ACHN (cell line): ENCODE results near the gene PTPRM.

Experiments used
- DNase-seq: peaks from one replicate; pipeline ENCODE4 v3.0.0-alpha.2; 2015
- in situ Hi-C: cut with HindIII; loops from 2 replicates; pipeline ENCODE4 v1.10.0; 2017; ENCODE audit warnings: low sequenced_read_pairs, low pct_ligation_motif_present, low pct_unique_long_range_greater_than_20kb

The PTPRM gene

DNA sequence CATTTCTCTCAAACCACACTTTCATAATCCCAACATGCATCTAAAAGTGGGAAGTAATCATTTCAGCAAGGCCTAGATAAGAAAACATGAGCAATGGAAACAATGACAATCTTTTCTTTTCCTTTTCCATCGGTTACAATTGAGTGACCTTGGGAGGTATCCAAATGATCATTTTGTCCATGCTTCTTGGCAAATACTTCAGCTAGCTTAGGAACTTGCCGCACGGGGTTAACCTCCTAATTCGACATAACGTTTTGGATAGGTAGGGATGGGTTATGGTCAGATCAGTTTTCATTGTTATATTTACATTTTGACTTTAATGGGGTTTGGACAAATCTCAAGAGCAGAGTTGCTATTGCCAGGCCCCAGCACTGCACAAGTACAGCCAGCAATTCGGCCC lies 4.6 kb upstream of the PTPRM start:
- in situ Hi-C loops, result no loop called here
- DNase-seq, result no peak

DNA sequence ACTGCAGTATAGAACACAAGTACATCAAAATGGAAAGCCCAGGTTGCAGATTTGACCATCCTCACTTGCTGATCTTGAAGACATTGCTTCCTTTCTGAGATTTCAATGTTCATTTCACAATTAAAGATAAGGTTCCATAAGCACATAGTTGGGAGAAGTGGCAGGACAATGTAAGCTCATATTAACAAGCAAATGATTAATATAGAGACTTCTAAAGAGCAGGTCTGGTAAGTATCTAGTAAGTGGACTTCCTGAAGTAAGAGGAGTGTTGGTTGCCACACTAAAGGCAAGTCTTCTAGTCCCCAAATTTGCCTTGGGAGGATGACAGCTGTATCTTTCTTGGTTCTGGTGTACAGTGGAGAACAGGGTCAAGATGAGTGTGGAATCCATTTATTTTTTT lies 1.4 kb upstream of the PTPRM start:
- no peak for DNase-seq
- in situ Hi-C loops, result no loop called here

DNA sequence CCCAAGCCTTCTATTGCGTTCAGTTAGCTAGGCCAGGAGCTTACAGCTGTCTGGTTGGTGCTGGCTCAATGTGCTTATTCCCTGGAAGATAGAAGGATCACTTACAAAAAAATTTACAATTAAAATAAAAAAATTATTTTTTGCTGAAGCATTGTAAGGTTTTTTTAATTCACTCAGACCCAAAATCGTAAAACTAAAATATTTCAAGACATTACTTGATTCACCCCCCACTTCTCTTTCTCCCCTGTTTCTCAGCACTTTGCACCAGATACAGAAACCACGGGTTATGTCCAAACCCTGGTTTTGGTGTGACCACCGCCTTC lies 911 bp upstream of the PTPRM start:
- in situ Hi-C loops, result no loop called here
- DNase-seq, result no peak

DNA sequence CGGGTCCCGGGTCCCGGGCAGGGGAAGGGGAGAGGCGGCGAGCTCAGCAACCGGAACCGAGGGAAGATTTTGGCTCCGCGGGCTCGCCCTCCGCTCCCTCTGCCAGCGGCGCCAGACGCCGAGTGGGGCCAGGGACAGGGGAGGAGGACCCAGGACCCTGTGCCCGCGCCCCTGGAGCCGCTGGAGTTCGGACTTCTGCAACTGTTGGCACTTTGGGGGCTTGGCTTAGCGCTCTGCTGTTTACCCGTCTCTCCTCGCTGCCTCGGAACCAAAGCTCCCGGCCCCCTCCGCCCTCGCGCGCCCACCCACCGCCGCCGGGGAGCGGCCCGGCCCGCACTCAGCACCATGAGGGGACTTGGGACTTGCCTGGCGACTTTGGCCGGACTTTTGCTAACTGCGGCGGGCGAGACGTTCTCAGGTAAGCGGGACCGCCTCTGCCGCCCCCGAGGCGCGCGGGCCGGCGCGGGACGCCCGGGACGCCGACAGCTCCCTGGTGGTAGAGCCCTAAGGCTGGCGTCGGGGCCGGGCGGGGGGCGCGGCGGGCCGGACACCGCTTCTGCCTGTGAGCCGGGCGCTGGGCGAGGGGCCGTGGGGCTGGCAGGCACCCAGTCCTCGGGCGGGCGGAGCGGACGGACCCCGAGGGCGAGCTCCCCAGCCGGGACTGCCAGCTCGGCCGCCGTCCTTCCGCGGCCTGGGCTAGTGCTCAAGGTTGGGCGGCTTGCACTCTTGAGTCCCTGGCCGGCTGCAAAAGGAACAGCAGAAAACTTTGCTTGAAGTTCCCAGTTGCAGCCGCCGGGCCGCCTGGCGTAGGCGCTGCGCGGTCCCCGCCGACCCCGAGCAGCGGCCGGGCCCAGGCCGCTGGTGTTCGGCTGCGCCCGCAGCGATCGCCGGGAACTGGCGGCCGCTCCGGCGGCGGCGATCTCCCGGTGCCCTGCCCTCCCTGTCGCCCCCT lies 634 bp downstream of the PTPRM start:
- DNase-seq, result peak; percentile 41
- in situ Hi-C loops, result no loop called here

DNA sequence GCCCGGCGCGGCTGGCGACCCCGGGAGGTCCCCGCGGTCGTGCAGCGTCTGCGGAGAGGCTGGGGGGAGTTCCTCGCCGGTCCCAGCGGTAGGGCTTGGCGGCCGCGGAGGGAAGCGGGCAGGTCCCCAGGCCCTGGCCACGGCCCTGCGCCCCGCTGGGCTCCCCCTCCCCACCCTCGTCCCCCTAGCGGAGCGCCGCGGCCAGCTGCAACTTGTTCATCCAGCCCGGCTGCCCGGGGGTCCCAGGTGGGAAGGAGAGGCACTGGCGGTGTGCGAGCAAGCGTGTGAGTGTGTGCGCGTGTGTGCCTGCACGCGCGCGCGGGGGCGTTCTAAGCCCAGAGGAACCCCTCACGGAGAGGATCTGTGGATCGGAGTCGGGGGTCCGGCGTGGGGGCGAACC lies 1.3 kb downstream of the PTPRM start:
- DNase-seq, result no peak
- in situ Hi-C loops, result no loop called here

DNA sequence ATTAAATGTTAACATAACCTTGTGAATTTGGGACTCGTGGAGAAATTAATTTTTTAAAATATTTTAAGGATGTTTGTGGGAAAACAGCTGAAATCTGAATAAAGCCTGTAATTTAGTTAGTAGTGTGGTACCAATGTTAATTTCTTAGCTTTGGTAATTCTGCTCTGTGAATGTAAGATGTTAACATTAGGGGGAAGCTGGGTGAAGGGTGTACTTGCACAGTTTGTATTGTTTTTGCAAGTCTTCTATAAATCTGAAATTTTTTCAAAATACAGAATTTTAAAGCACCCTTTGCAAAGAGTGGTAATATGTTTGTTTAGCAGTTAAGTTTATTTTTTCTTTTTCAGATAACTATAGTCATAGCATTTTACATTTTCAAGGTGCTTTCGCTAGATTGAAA lies 4.5 kb downstream of the PTPRM start:
- in situ Hi-C loops, result no loop called here
- no peak for DNase-seq

DNA sequence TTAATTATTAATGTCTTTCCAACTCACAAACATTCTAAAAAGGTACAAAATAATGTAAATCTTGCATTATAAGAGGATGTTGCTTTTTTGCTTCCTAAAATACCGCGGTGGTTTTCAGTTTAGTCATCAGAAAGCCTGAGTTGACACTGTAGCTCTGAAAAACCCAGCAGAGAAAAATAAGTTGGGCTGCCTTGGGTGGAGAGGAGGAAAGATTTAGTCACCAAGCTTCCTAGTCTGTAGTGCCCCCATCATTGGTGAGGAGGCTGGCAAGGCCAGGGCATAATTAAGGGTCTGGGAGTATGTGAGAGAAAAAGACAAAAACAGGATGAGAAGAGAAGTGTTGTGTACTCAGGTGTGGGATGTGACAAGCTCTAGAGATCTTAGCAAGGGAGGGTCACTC lies 5.7 kb downstream of the PTPRM start:
- DNase-seq, result no peak
- in situ Hi-C loops, result no loop called here

DNA sequence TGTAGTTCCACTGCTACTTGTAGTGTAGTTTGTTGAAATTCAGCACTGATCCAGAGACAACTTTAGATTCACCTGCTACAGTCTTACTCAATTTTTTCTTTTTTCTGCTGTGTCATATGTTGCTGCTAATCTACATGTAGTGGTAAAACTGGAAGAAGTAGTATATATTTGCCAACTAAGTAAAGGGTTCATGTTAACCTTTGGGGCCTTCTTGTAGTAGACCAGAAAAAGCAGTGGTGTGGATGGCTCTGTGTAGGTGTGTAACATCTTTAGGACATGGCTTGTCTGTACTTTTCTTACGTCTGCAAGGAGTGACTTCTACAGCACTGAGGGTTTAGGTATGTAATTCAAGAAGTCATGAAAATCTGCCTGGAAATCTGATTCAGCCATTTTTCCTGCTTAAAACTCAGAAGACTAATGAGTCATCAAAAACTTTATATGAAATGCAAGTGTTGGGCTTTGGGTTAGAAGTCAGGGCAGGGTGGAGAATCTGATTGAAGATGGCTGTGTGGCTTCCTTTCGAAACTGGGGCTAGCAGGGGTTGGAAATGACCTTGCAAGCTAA lies 8.4 kb downstream of the PTPRM start:
- in situ Hi-C loops, result no loop called here
- no peak for DNase-seq

DNA sequence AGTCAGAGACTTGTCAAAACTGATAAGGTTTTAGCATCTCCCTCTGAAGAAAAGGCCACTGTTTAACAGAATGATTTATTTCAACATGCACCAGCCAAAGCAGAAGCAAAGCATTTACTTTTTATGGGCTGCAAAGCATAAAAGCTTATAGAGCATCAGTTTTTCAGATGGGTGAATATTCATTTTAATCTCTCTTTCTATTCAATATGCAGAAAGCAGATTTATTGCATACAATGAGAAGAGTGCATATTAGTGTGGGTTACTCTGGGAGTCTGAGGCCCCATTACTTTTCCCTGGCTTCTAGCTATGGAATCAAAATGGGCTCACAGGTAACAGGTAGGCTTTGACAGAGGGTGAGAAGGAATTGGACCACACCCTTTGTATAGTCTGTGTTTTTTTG lies 9.0 kb downstream of the PTPRM start:
- in situ Hi-C loops, result no loop called here
- no peak for DNase-seq

DNA sequence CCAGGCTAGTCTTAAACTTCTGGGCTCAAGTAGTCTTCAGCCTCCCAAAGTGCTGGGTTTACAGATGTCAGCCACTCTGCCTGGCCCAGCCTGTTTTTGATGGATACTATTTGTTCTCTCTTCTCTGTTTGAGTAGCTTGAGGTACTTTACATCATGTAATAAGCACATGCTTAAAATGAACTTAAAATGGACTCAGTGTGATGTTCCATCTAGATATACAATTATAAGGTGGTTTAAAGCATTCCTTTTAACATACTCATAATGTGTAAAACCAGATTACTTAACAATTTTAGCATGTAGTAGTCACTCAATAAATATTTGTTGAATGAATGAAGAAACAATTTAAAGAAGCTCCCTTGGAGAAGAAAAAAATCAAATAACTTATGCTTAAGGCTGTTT lies 9.6 kb downstream of the PTPRM start:
- in situ Hi-C loops, result no loop called here
- no peak for DNase-seq

DNA sequence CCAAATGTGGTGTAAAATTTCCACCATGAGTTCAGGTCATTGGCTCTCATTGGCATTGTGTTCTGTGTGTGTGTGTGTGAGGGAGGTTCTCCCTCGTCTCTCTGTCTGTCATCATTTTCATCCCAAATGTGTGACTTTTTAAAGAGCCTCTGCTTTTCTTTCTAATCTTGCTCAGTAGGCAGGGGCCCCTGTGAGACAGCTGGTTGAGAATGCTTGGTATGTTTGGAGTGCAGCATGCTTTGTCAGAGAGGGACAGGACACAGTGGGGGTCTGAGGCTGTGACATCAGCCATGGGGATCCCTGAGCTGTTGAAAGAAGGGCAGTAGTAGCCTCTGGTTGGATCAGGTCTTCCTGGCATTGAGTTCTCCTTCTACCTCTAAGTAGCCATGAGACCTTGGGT lies 10.6 kb downstream of the PTPRM start:
- no peak for DNase-seq
- in situ Hi-C loops, result no loop called here

DNA sequence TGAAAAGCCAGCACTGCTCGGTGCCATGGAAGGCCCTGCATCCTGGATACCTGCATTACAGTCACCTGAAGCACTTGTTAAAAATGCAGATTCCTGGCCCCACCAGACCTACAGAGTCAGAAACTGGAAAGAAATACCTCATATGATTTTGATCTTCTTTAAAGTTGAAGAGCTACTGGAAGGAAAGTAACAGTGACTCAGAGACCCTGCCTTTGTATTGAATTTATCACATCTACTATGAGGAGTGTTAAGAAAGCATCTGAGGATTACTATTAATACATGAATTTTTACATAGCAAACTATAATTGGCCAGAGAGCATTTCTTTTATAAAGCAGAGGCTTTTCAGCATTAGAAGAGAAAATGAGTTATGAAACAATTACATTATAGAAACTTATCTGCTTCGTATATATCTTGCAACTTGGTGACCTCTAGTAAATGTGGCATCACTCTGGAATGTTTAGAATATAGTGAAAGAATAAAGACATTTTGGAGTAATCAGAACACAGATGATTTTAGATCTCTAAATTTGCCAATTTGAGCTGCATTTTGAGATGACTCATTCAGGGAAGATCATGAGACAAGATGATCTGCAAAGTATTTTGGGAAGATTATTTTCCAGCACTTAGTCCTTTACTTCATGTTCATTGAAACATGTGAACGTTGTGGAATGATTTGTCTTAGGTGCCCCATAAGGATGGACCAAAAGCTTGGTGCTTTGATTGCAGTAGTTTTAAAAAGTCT lies 12.2 kb downstream of the PTPRM start:
- in situ Hi-C loops, result no loop called here
- DNase-seq, result no peak

DNA sequence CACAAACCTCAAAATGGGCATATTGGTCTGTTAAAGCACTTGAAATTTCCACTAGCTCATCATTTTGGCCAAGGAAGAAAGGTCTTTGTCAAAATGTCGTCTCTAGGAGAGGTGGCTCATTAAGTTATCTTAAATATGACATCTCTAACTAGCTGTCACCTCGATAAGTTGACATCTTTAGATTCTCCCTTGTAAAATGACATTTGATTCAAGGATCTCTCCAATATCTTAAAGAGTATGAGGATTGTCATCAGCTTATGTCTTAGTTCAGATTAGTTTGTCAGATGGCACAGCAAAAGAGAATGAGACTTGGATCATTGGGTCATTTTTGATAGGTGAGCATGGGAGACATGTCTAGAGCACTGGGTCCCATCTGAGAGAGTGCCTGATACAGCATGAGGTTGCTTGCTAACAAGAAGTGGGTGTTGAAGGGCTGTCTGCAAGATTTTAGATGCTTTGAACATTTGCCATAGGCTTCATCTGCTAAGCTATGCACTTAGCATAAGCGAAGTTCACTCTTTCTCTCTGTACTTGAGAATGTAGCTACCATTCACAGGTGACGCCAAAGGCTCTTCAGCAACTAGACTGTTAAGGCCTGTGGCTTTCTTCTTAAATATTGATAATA lies 12.9 kb downstream of the PTPRM start:
- in situ Hi-C loops, result no loop called here
- no peak for DNase-seq

DNA sequence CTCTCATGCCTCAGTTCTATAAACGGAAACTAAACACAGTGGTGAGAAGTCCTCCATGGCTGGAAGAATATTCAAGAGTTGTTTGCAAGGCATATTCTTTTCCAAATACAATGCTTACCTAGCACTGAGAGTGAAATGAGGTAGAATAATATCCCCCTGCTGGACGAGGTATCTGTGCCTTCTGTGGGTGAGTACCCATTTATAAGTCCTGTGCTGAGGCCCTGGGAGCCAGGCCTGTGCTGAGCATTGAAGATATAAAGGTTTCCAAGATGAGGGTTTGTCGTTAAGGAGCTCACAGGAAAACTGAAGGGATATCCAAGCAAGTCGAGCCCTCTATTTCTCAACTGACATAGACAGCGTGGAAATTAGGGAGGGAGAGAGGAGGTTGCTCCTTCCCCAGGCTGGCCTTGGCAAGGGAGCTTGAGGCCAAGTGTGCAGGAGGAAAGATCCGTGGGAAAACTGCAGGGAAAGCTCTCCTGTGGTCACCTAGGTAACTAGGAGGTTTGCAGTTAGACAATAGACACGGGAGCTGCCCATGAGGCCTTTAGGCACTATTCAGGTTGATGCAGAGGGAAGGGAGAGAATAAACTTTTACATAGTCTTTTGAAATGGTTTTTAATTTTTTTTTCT lies 17.6 kb downstream of the PTPRM start:
- no peak for DNase-seq
- in situ Hi-C loops, result no loop called here

DNA sequence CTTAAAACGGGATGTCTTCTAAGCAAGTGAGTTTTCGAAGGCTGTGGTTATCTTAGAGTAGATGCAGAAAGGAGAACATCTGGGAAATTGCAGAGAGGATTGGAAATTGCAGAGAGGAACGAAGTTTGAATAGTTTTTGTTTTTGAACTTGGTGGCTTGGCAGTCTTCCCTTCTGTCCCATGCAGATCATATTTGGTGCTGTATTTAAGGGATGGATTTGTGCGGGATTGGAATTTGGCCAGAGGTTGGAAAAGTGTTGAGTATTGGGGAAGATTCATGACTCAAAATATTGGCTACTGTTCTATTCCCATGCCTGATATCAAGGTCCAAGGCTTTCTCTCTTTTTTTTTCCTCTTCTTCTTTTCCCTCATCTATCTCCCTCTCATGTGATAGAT lies 18.2 kb downstream of the PTPRM start:
- in situ Hi-C loops, result no loop called here
- DNase-seq, result no peak

DNA sequence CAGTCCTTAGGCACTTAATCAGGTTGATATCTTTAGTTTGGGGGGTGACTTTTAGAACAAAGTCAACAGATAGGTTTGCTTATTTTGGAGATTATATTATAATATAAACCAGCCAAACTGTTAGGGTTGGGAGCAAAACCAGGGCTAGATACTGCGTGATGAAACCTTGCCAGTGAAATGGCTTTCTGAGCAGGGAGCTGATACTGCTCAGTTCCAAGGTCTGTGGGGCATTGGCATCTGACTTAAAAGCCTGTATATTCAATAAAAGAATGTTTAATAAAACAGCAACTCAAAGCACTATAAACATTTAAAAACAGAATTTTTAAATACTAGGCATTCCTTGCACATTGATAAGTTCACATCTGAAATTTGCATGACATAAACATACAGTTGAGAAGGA lies 19.3 kb downstream of the PTPRM start:
- DNase-seq, result no peak
- in situ Hi-C loops, result no loop called here

DNA sequence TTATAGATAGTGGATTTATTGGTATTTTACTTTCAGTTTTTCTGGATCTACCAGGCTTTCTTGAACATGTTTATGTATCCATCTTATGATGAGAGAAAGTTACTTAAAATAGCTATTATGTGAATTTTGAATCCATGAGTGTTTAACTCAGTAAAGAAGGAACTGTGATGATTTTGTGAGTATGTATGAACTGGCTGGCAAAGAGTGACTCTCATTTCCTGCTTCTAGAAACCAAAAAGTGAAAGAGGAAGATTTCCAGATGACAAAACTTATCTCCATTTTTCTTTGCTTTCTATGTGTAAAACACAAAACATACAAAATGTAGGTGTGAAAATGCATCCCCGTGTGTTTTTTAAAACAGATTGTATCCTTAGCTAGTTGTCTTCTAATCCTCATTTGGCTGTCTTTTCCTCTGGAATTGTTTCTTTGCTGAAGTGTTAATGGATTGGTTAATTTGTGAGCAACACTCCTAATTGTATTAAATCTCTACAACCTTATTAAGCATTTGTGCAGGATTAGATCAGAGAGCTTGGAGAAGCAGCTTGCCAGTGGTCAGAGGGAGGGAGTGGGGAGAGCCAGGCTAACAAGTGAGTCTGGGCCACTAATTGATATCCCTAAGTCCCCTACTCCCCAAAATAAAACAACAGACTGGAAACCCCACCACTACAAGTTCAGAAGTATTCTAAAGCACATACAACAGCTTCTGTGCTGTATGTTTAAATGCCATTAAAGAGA lies 23.9 kb downstream of the PTPRM start:
- in situ Hi-C loops, result no loop called here
- no peak for DNase-seq

DNA sequence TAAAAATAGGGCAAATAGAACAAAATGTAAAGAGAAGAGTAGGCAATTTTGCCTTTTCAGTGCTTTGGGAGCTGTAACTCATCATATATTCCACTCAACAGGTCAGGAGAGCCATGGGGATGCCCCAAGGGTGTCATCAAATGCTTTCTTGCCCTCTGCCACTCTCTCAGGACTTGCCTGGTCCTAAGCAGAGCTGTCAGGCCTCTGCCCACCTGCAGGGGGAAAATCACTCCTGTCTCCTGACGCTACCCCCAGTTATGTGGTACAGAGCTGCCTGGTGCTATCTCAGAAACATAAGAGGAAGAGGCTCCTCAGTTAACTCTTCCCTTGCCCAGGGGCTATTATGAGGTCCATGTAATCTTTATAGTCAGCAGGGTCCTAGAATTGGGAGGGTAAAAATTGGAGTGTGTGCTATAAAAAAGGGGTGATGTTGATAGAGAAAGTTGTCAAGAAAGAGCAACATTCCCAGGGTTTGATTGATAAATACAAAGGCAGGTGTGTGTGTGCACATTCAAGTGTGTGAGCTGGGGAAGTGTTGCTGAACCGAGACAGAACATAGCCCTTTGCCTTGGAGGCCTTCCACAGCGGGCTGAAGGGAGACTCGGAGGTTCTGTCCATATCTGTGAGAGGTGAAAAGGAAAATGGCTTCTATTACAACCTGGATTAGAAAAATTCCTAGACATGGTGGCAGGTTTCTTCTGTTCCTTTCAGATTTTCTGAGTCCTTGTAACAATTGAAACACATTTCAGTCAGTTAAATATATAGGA lies 25.4 kb downstream of the PTPRM start:
- DNase-seq, result no peak
- in situ Hi-C loops, result no loop called here
